Measurements from ENCODE around the gene SCML1.

SCML1 gene

DNA sequence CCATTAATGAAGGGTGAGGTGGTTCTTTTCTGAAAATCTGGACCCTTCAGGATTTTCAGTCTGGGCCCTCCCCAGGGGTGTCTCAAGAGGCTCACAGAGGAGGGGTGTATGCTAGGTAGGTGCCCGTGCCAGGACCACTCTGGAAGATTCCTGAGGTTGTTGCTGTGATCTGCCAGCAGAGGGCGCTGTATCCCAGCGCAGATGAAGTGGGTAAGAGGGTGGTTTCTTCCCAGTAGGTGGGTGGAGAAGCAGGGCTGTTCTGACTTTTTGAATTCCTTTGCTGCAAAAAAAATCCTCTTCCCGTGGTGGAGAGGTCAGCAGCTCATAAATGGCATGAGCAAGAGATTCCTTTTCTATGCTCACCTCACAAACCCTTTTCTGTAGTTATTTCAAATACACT lies 51.1 kb downstream of the SCML1 start:
- in situ Hi-C loops (cut with MboI; ENCODE audit: low sequenced_read_pairs), result loop anchor here (25.0 kb wide), 1 partner anchor 599 kb away; no protein-coding TSS in a partner anchor

DNA sequence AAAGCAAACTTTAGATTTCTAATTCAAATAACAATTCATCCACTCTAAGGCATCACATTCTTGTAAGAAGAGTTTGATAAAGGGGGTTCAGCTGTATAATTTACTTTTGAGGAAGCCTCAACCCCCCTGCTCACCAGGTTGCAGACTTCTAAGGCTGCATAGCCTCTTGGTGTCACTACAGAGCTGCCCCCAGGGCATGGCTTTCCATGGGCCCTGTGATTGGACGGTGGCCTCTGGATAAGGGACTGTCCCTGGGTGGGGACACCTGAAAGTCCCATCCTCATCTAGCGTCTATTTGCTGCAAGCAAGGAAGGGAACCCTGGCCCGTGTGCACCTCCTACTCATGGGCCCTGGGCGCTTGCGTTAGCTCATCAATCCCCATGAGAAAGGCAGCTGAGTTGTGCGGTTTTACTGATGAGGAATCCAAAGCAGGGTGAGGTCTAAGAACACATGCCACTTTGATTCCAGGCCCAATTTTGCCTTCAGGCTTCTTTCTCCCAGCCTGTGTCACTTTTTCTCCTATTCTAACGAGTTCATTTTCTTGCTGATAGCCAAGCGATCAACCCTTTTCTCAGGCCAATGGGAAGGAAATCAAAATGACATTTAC lies 51.8 kb downstream of the SCML1 start:
- in situ Hi-C loops (cut with MboI; ENCODE audit: low sequenced_read_pairs), result loop anchor here (25.0 kb wide), 1 partner anchor 598 kb away; no protein-coding TSS in a partner anchor

DNA sequence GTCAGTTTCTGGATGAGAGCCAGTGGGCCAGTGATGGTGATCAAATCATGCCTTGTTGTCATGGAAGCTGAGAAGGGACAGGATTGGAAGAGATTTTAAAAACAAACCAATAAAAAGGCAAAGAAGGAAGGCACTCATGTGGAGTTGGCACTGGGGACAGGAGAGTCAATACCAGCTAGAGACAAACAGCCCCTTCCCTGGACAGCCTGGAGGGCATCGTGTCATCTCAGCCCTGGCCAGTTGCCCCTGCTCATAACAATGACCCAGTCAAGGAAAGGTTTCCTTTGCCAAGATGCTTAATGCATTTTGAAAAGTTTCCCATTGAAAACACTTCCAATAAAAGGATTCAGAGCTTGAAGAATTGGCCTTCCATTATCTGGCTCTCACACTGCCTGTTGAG lies 55.5 kb downstream of the SCML1 start:
- in situ Hi-C loops (cut with MboI; ENCODE audit: low sequenced_read_pairs), result loop anchor here (25.0 kb wide), 1 partner anchor 594 kb away; no protein-coding TSS in a partner anchor

GRCh38 chrX:17798921-17799320 lies 61.6 kb downstream of the SCML1 start:
- in situ Hi-C loops (cut with MboI; ENCODE audit: low sequenced_read_pairs), result loop anchor here (25.0 kb wide), 1 partner anchor 588 kb away; no protein-coding TSS in a partner anchor

DNA sequence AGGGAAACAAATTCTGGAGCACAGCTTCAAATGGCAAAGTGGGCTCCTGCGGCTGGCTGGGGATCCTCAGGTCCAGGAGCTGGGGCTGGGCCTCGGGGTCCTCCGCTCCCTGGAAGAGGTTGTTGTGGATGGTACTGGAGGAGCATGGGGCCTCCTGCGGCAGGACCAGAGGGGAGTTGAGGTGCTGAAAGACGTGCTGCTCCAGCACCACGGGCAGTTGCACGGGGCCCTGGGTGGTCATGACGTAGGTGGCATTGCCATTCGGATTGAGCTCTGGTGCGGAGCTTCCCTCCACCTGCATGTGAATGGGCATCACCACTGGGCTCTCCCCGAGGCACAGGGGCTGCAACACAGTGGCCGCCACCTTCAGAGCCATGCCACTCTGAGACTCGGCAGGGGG lies 64.1 kb downstream of the SCML1 start:
- in situ Hi-C loops (cut with MboI; ENCODE audit: low sequenced_read_pairs), result no loop called here

- in situ Hi-C loops (cut with MboI; ENCODE audit: low sequenced_read_pairs), result no loop called here
Observed at GRCh38 chrX:17802756-17803155, 65.5 kb downstream of the SCML1 start.

DNA sequence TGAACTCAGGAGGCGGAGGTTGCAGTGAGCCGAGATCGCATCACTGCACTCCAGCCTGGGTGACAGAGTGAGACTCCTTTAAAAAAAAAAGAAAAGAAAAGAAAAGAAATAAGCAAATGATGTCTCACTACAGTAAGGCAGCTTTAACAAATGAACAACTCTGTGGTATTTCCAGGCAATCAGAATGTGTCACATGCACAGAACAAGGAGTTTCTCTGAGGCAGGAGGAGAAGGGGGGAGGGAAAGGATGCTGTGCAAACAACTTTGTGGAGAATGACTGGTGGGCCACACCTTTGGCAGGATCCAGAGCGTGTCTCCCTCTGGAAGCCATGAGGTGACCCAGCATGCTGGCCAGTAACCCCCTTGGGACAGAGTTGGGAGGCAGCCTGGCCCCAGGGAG lies 66.2 kb downstream of the SCML1 start:
- in situ Hi-C loops (cut with MboI; ENCODE audit: low sequenced_read_pairs), result no loop called here
